ENCODE results near the gene RNF41. TPM values are rescaled to one million over a fixed set of nuclear protein-coding genes. Genes with fewer than 3 reads are reported as not detected.
A peak's percentile ranks its signal among the peaks of the same experiment; 100 is the strongest.

Gene RNF41
- total and polyA plus RNA-seq, 7 donors: 18.5 to 109 (median 59.9) TPM

- intact Hi-C loops (cut with DNase I): loop anchor here (2.0 to 5.0 kb wide), 2 partner anchors 43 to 65 kb away; partner anchors contain the start of gene CS
- H3K9me3 ChIP-seq: no peaks in the 10 kb centered on the region
- H3K36me3 ChIP-seq: peaks cover 10 to 38% (median 31%) of the 10 kb centered on the region in 4 donors
- 1% methylated on average over 27 of the region's 27 CpGs for WGBS, 2 donors
- DNase-seq: no peak
- TF ChIP-seq POLR2A (IDR thresholded peaks at IDR 0.05) (no peak), POLR2AphosphoS5 (IDR thresholded peaks at IDR 0.05) (no peak), CTCF (IDR thresholded peaks at IDR 0.05) (no peak), EP300 (IDR thresholded peaks at IDR 0.05) (no peak)
- H3K4me1 ChIP-seq: peaks cover 0 to 28% (median 26%) of the 10 kb centered on the region in 4 donors
- peak overlapping the region; percentile 80 to 86 (median 82) for H3K4me3 ChIP-seq
- H3K27me3 ChIP-seq: no peaks in the 10 kb centered on the region
- peak overlapping the region; percentile 90 to 96 (median 92) for H3K27ac ChIP-seq
These were observed 35.9 kb upstream of the RNF41 start for GRCh38 chr12:56257491-56258067.

GRCh38 chr12:56257071-56257470 is 35.3 kb upstream of the RNF41 start:
- intact Hi-C loops (cut with DNase I): loop anchor here (5.0 kb wide), 1 partner anchor 65 kb away; no protein-coding TSS in a partner anchor
- peak overlapping the region; percentile 80 to 86 (median 82) for H3K4me3 ChIP-seq
- no peaks in the 10 kb centered on the region for H3K27me3 ChIP-seq
- H3K27ac ChIP-seq: peak overlapping the region in 3 of 4 donors; percentile 91 to 96 (median 93)
- TF ChIP-seq CTCF (IDR thresholded peaks at IDR 0.05): no peak
- TF ChIP-seq POLR2AphosphoS5 (IDR thresholded peaks at IDR 0.05): no peak
- TF ChIP-seq EP300 (IDR thresholded peaks at IDR 0.05): no peak
- no peak for TF ChIP-seq POLR2A (IDR thresholded peaks at IDR 0.05)
- H3K36me3 ChIP-seq: peaks cover 16 to 43% (median 36%) of the 10 kb centered on the region in 4 donors
- DNase-seq: no peak
- H3K4me1 ChIP-seq: peaks cover 0 to 28% (median 26%) of the 10 kb centered on the region in 4 donors
- H3K9me3 ChIP-seq: no peaks in the 10 kb centered on the region
- WGBS, 2 donors: 68 to 75% methylated on average over 8 of the region's 8 CpGs

GRCh38 chr12:56256326-56256960 is 34.7 kb upstream of the RNF41 start:
- peak overlapping the region in 2 of 4 donors; percentile 80 to 85 for H3K4me3 ChIP-seq
- intact Hi-C loops (cut with DNase I): loop anchor here (5.0 kb wide), 1 partner anchor 64 kb away; no protein-coding TSS in a partner anchor
- peak overlapping the region in 2 of 4 donors; percentile 93 to 96 for H3K27ac ChIP-seq
- H3K36me3 ChIP-seq: peaks cover 22 to 50% (median 43%) of the 10 kb centered on the region in 4 donors
- no peak for DNase-seq
- TF ChIP-seq CTCF (IDR thresholded peaks at IDR 0.05): no peak
- no peak for TF ChIP-seq POLR2A (IDR thresholded peaks at IDR 0.05)
- no peak for TF ChIP-seq POLR2AphosphoS5 (IDR thresholded peaks at IDR 0.05)
- no peak for TF ChIP-seq EP300 (IDR thresholded peaks at IDR 0.05)
- H3K27me3 ChIP-seq: no peaks in the 10 kb centered on the region
- H3K9me3 ChIP-seq: no peaks in the 10 kb centered on the region
- WGBS, 2 donors: 50 to 70% methylated on average over 4 of the region's 4 CpGs
- H3K4me1 ChIP-seq: peaks cover 0 to 28% (median 26%) of the 10 kb centered on the region in 4 donors

GRCh38 chr12:56255671-56256070 is 33.9 kb upstream of the RNF41 start:
- TF ChIP-seq EP300 (IDR thresholded peaks at IDR 0.05) (no peak), POLR2A (IDR thresholded peaks at IDR 0.05) (no peak), CTCF (IDR thresholded peaks at IDR 0.05) (no peak), POLR2AphosphoS5 (IDR thresholded peaks at IDR 0.05) (no peak)
- peaks cover 23 to 57% (median 47%) of the 10 kb centered on the region in 4 donors for H3K36me3 ChIP-seq
- WGBS, 2 donors: 91 to 92% methylated on average over 7 of the region's 7 CpGs
- no peaks in the 10 kb centered on the region for H3K27me3 ChIP-seq
- H3K9me3 ChIP-seq: no peaks in the 10 kb centered on the region
- no peak overlapping the region for H3K27ac ChIP-seq
- intact Hi-C loops (cut with DNase I): loop anchor here (5.0 kb wide), 1 partner anchor 63 kb away; no protein-coding TSS in a partner anchor
- DNase-seq: no peak
- H3K4me1 ChIP-seq: peaks cover 0 to 28% (median 26%) of the 10 kb centered on the region in 4 donors
- H3K4me3 ChIP-seq: no peak overlapping the region
